ENCODE measurements around the gene ZNF76. TPM values are rescaled to one million over a fixed set of nuclear protein-coding genes. Genes with fewer than 3 reads are reported as not detected.

The ZNF76 gene
- total and polyA plus RNA-seq, 2 donors (not counting 1 experiment from before 2014, with no cell fraction given), result 96.9 to 145 TPM

- no peak overlapping the region for H3K27ac Mint-ChIP-seq
- no peaks in the 10 kb centered on the region for H3K36me3 ChIP-seq (replicated peaks in 1 of 2; ENCODE audit: control extremely low read depth in 1 of 2, control insufficient read depth in 1 of 2, extremely low read depth in 1 of 2, insufficient read depth in 2 of 2, low read length in 1 of 2)
- H3K4me3 Mint-ChIP-seq, result no peak overlapping the region
- intact Hi-C loops (cut with micrococcal nuclease), result no loop called here
- H3K9ac ChIP-seq (ENCODE audit: low read length), result no peak overlapping the region
- DNase-seq (no peak), ATAC-seq (ENCODE audit: low read depth) (no peak)
- no peak overlapping the region for H3K27ac ChIP-seq (ENCODE audit: low read length in 2 of 2)
- H3K9me3 ChIP-seq (ENCODE audit: control extremely low read depth in 1 of 3, control insufficient read depth in 2 of 3, insufficient read depth in 1 of 3, low read length in 2 of 3), result no peaks in the 10 kb centered on the region
- H3K4me1 Mint-ChIP-seq, result peaks cover 5% of the 10 kb centered on the region
- no peak overlapping the region for H3K4me2 ChIP-seq (replicated peaks; ENCODE audit: low read depth, low read length, poor library complexity, severe bottlenecking)
- ChIA-PET CTCF (interaction anchor here (1.1 kb wide), 1 partner anchor 11 kb away, joined by 3 read pairs; no protein-coding TSS in a partner anchor), POLR2A (no interaction called here)
- H3K27me3 ChIP-seq (replicated peaks in 1 of 4; ENCODE audit: control extremely low read depth in 1 of 4, control insufficient read depth in 3 of 4, insufficient read depth in 4 of 4, low read length in 3 of 4), result no peaks in the 10 kb centered on the region
- H3K9me3 Mint-ChIP-seq (ENCODE audit: insufficient read depth), result no peaks in the 10 kb centered on the region
- no peaks in the 10 kb centered on the region for H4K20me1 ChIP-seq (ENCODE audit: control insufficient read depth, insufficient read depth, low read length, poor library complexity, severe bottlenecking)
- peaks cover 30% of the 10 kb centered on the region for H3K79me2 ChIP-seq (ENCODE audit: control insufficient read depth, insufficient read depth, low read length)
- no peaks in the 10 kb centered on the region for H3K4me1 ChIP-seq (ENCODE audit: control insufficient read depth in 2 of 2, insufficient read depth in 2 of 2, low read length in 2 of 2)
- no peak overlapping the region for H3K4me3 ChIP-seq (ENCODE audit: control extremely low read depth in 1 of 5, extremely low read depth in 1 of 5, insufficient read depth in 1 of 5, low read depth in 2 of 5, low read length in 4 of 5)
- TF ChIP-seq CTCF (IDR thresholded peaks at IDR 0.05) (no peak), EZH2 (IDR thresholded peaks at IDR 0.05; ENCODE audit: borderline replicate concordance, insufficient read depth, low read depth, low read length, poor library complexity, severe bottlenecking) (no peak)
- WGBS (ENCODE audit: insufficient coverage), result 100% methylated on average over 2 of the region's 3 CpGs
- H2AFZ ChIP-seq (ENCODE audit: insufficient read depth, low read depth, low read length, poor library complexity, severe bottlenecking), result no peak overlapping the region
- no peaks in the 10 kb centered on the region for H3K27me3 Mint-ChIP-seq
Observed at GRCh38 chr6:35251949-35252348, 7.6 kb upstream of the ZNF76 start.

DNA sequence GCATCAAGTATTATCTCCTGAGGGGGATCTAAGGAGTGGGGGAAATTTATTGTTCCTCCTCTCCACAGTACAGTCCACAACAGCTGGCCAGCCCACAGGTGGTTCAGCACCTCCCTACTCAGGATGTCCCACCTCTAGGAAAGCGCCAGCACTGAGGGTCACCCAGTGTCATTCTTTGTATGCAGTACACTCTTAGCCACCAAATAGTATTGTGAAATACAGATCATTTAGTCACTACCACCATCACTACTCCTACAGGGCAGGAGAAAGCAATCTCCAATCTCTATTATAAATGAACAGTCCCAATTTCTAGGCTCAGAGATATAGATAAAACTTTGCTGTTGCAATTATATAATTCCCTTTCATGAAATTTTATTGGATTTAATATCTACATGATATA lies 6.3 kb upstream of the ZNF76 start:
- Histone ChIP-seq H3K4me3 (ENCODE audit: control extremely low read depth in 1 of 5, extremely low read depth in 1 of 5, insufficient read depth in 1 of 5, low read depth in 2 of 5, low read length in 4 of 5) (no peak overlapping the region), H3K4me2 (replicated peaks; ENCODE audit: low read depth, low read length, poor library complexity, severe bottlenecking) (no peak overlapping the region), H3K27ac (ENCODE audit: low read length in 2 of 2) (no peak overlapping the region), H2AFZ (ENCODE audit: insufficient read depth, low read depth, low read length, poor library complexity, severe bottlenecking) (no peak overlapping the region), H3K36me3 (replicated peaks in 1 of 2; ENCODE audit: control extremely low read depth in 1 of 2, control insufficient read depth in 1 of 2, extremely low read depth in 1 of 2, insufficient read depth in 2 of 2, low read length in 1 of 2) (no peaks in the 10 kb centered on the region), H3K9me3 (ENCODE audit: control extremely low read depth in 1 of 3, control insufficient read depth in 2 of 3, insufficient read depth in 1 of 3, low read length in 2 of 3) (no peaks in the 10 kb centered on the region), H3K27me3 (replicated peaks in 1 of 4; ENCODE audit: control extremely low read depth in 1 of 4, control insufficient read depth in 3 of 4, insufficient read depth in 4 of 4, low read length in 3 of 4) (no peaks in the 10 kb centered on the region), H3K79me2 (ENCODE audit: control insufficient read depth, insufficient read depth, low read length) (peaks cover 43% of the 10 kb centered on the region), H3K4me1 (ENCODE audit: control insufficient read depth in 2 of 2, insufficient read depth in 2 of 2, low read length in 2 of 2) (peaks cover 1 to 2% of the 10 kb centered on the region in 2 donors), H4K20me1 (ENCODE audit: control insufficient read depth, insufficient read depth, low read length, poor library complexity, severe bottlenecking) (no peaks in the 10 kb centered on the region), H3K9ac (ENCODE audit: low read length) (no peak overlapping the region)
- DNase-seq, result no peak
- intact Hi-C loops (cut with micrococcal nuclease), result no loop called here
- ATAC-seq (ENCODE audit: low read depth), result no peak
- TF ChIP-seq EZH2 (IDR thresholded peaks at IDR 0.05; ENCODE audit: borderline replicate concordance, insufficient read depth, low read depth, low read length, poor library complexity, severe bottlenecking) (no peak), CTCF (IDR thresholded peaks at IDR 0.05) (no peak)
- H3K9me3 Mint-ChIP-seq (ENCODE audit: insufficient read depth), result no peaks in the 10 kb centered on the region
- H3K4me3 Mint-ChIP-seq, result no peak overlapping the region
- ChIA-PET CTCF (interaction anchor here (1.1 kb wide), 1 partner anchor 12 kb away, joined by 3 read pairs; no protein-coding TSS in a partner anchor), POLR2A (no interaction called here)
- H3K4me1 Mint-ChIP-seq, result peaks cover 7% of the 10 kb centered on the region
- WGBS (ENCODE audit: insufficient coverage), result no CpG with 5 or more reads among the region's 1 CpG
- H3K27ac Mint-ChIP-seq, result no peak overlapping the region
- H3K27me3 Mint-ChIP-seq, result no peaks in the 10 kb centered on the region

Data from B cell (primary cell).